ENCODE data around the gene MAL.
"Not testable (repeated sequence)": the region's sequence is repeated elsewhere in the genome, so short reads cannot be mapped to it uniquely, and the experiment has no call there.

The MAL gene

GRCh38 chr2:95063086-95063958 lies 37.8 kb downstream of the MAL start:
- DNase-seq (ENCODE audit: low read depth), result no peak

- no peak for DNase-seq (ENCODE audit: low read depth)
Observed at GRCh38 chr2:95068256-95068655, 42.7 kb downstream of the MAL start.

- DNase-seq (ENCODE audit: low read depth), result no peak
Observed at GRCh38 chr2:95069465-95069864, 44.0 kb downstream of the MAL start.

GRCh38 chr2:95071856-95072255 lies 46.3 kb downstream of the MAL start:
- no peak for DNase-seq (ENCODE audit: low read depth)

GRCh38 chr2:95072424-95072823 lies 46.9 kb downstream of the MAL start:
- DNase-seq (ENCODE audit: low read depth), result no peak

- no peak for DNase-seq (ENCODE audit: low read depth)
Observed at GRCh38 chr2:95073856-95074662, 48.6 kb downstream of the MAL start.

- no peak for DNase-seq (ENCODE audit: low read depth)
Observed at GRCh38 chr2:95074663-95075439, 49.3 kb downstream of the MAL start.

- DNase-seq (ENCODE audit: low read depth), result no peak
Observed at GRCh38 chr2:95075440-95076132, 50.1 kb downstream of the MAL start.

GRCh38 chr2:95076705-95077529 lies 51.4 kb downstream of the MAL start:
- no peak for DNase-seq (ENCODE audit: low read depth)

- DNase-seq (ENCODE audit: low read depth), result no peak
Observed at GRCh38 chr2:95077530-95077825, 52.0 kb downstream of the MAL start.

- no peak for DNase-seq (ENCODE audit: low read depth)
Observed at GRCh38 chr2:95077861-95078603, 52.5 kb downstream of the MAL start.

- DNase-seq (ENCODE audit: low read depth), result no peak
Observed at GRCh38 chr2:95079199-95079683, 53.7 kb downstream of the MAL start.

- no peak for DNase-seq (ENCODE audit: low read depth)
Observed at GRCh38 chr2:95082477-95082876, 57.0 kb downstream of the MAL start.

GRCh38 chr2:95086017-95086416 lies 60.5 kb downstream of the MAL start:
- DNase-seq (ENCODE audit: low read depth), result no peak

GRCh38 chr2:95087379-95087778 lies 61.9 kb downstream of the MAL start:
- no peak for DNase-seq (ENCODE audit: low read depth)

GRCh38 chr2:95091885-95092555 lies 66.5 kb downstream of the MAL start:
- DNase-seq (ENCODE audit: low read depth), result no peak

- DNase-seq (ENCODE audit: low read depth), result not testable (repeated sequence)
Observed at GRCh38 chr2:95098273-95098672, 72.8 kb downstream of the MAL start.

GRCh38 chr2:95099910-95100309 lies 74.4 kb downstream of the MAL start:
- DNase-seq (ENCODE audit: low read depth), result no peak

All from HS-27A (cell line).